CD14-positive monocyte (primary cell): Measurements from ENCODE around the gene PLCL2. TPM values are rescaled to one million over a fixed set of nuclear protein-coding genes. Genes with fewer than 3 reads are reported as not detected.

Experiments
- DNase-seq, 3 donors: peaks; one replicate each; pipeline ENCODE4 v3.0.0-alpha.2; 2011 to 2022
- H2AFZ ChIP-seq: 2 replicates; pipeline ENCODE4 v1.6.0; 2012; ENCODE audit warnings: mild to moderate bottlenecking, low read depth, low read length, inconsistent platforms; ENCODE audit not compliant: insufficient read depth, poor library complexity, severe bottlenecking
- H3K27ac ChIP-seq, 2 donors: 1 replicate in 1 of 2; 2 replicates in 1 of 2; pipeline ENCODE4 v1.5.1; 2012 to 2013; ENCODE audit warnings: low read length in 2 of 2, control low read depth in 1 of 2, inconsistent platforms in 1 of 2, low read depth in 1 of 2, mild to moderate bottlenecking in 1 of 2
- H3K27me3 ChIP-seq, 2 donors: one replicate each; pipeline versions ENCODE4 v1.6.0 to v1.6.1; 2011 to 2013; ENCODE audit warnings: low read length in 2 of 2; ENCODE audit not compliant: control insufficient read depth in 2 of 2, insufficient read depth in 2 of 2
- H3K36me3 ChIP-seq, 2 donors: replicated peaks in 1 of 2; 1 replicate in 1 of 2; 2 replicates in 1 of 2; pipeline versions ENCODE4 v1.5.1 to v1.6.1; 2012 to 2013; ENCODE audit warnings: low read length in 2 of 2, control low read depth in 1 of 2, inconsistent platforms in 1 of 2, mild to moderate bottlenecking in 1 of 2; ENCODE audit not compliant: insufficient read depth in 2 of 2, control insufficient read depth in 1 of 2
- H3K4me1 ChIP-seq, 2 donors: 1 replicate in 1 of 2; 2 replicates in 1 of 2; pipeline versions ENCODE4 v1.5.1 to v1.6.1; 2012 to 2013; ENCODE audit warnings: low read length in 2 of 2, control low read depth in 1 of 2, inconsistent platforms in 1 of 2, mild to moderate bottlenecking in 1 of 2, moderate library complexity in 1 of 2; ENCODE audit not compliant: insufficient read depth in 2 of 2, control insufficient read depth in 1 of 2
- H3K4me2 ChIP-seq: replicated peaks from 2 replicates; pipeline ENCODE3; 2012; ENCODE audit warnings: low read length, moderate library complexity, mild to moderate bottlenecking; ENCODE audit not compliant: poor library complexity, severe bottlenecking; ENCODE audit errors: extremely low read depth
- H3K4me3 ChIP-seq, 3 experiments: fragments of 200-600 bp in 1 of 3; sonication (generic) in 1 of 3; replicated peaks in 1 of 3; 1 replicate in 2 of 3; 2 replicates in 1 of 3; pipeline ENCODE4 v1.5.1; 2011 to 2013; ENCODE audit warnings: low read length in 3 of 3, mild to moderate bottlenecking in 3 of 3, control low read depth in 2 of 3, low read depth in 2 of 3, inconsistent platforms in 1 of 3, moderate library complexity in 1 of 3
- H3K79me2 ChIP-seq: 2 replicates; pipeline ENCODE4 v1.6.0; 2012; ENCODE audit warnings: mild to moderate bottlenecking, control low read depth, inconsistent platforms, low read length, moderate library complexity; ENCODE audit not compliant: insufficient read depth
- H3K9ac ChIP-seq: 2 replicates; pipeline ENCODE4 v1.6.0; 2017; ENCODE audit warnings: low read length, mild to moderate bottlenecking; ENCODE audit not compliant: insufficient read depth, poor library complexity, severe bottlenecking
- H3K9me3 ChIP-seq, 2 donors: replicated peaks in 1 of 2; 1 replicate in 1 of 2; 2 replicates in 1 of 2; pipeline versions ENCODE4 v1.5.1 to v1.6.1; 2012 to 2013; ENCODE audit warnings: low read length in 2 of 2, control low read depth in 1 of 2; ENCODE audit not compliant: control insufficient read depth in 1 of 2, insufficient read depth in 1 of 2
- H4K20me1 ChIP-seq: 2 replicates; pipeline ENCODE4 v1.6.0; 2012; ENCODE audit warnings: mild to moderate bottlenecking, low read length, control low read depth, moderate library complexity; ENCODE audit not compliant: insufficient read depth
- H3K27ac Mint-ChIP-seq, 7 donors: one replicate each; pipeline ENCODE4 v1.8.0; 2020; ENCODE audit warnings: mild to moderate bottlenecking in 7 of 7, mixed read lengths in 7 of 7, moderate library complexity in 6 of 7, inconsistent platforms in 2 of 7
- H3K27me3 Mint-ChIP-seq, 3 donors: one replicate each; pipeline ENCODE4 v1.8.0; 2021 to 2022; ENCODE audit warnings: low read depth in 3 of 3, mild to moderate bottlenecking in 3 of 3, mixed read lengths in 3 of 3, moderate library complexity in 3 of 3, inconsistent platforms in 1 of 3
- H3K36me3 Mint-ChIP-seq, 2 donors: one replicate each; pipeline ENCODE4 v1.8.0; 2020; ENCODE audit warnings: mixed read lengths in 2 of 2, inconsistent platforms in 1 of 2, mild to moderate bottlenecking in 1 of 2
- H3K4me1 Mint-ChIP-seq: one replicate; pipeline ENCODE4 v1.8.0; 2020; ENCODE audit warnings: mild to moderate bottlenecking, mixed read lengths
- H3K4me3 Mint-ChIP-seq, 2 donors: one replicate each; pipeline ENCODE4 v1.8.0; 2020; ENCODE audit warnings: mild to moderate bottlenecking in 2 of 2, mixed read lengths in 2 of 2, moderate library complexity in 1 of 2
- H3K9me3 Mint-ChIP-seq, 7 donors: one replicate each; pipeline ENCODE4 v1.8.0; 2020 to 2022; ENCODE audit warnings: mixed read lengths in 7 of 7, mild to moderate bottlenecking in 6 of 7, moderate library complexity in 6 of 7, inconsistent platforms in 2 of 7
- WGBS: methylation state at CpG from one replicate; pipeline ENCODE4 v1.1.5; 2013; ENCODE audit warnings: missing lambda C conversion rate; ENCODE audit not compliant: insufficient coverage; 5-methylcytosine and 5-hydroxymethylcytosine counted together
- intact Hi-C, 2 donors: fragments of 100-400 bp; cut with micrococcal nuclease; formaldehyde crosslinking; loops; one replicate each; pipeline versions ENCODE4 v1.15.0 to v1.15.1; 2023
- polyA plus RNA-seq, 3 donors: library from polyadenylated mRNA; depleted of rRNA in 1 of 3; unstranded in 2 of 3; stranded (reverse) in 1 of 3; fragments of 300-500 nt in 2 of 3; fragments of >200 nt in 1 of 3; fragmentation: Illumina TruSeq in 2 of 3; gene quantifications; 1 replicate in 2 of 3; 2 replicates in 1 of 3; pipeline ENCODE4 v1.2.3, GENCODE V29; 2012 to 2021
- TF ChIP-seq, protein P1 (sequence below): fragments of 200-600 bp; IDR thresholded peaks from one replicate; pipeline ENCODE4 v1.8.0; 2022; ENCODE audit warnings: antibody characterized with exemption, mild to moderate bottlenecking

PLCL2 gene
- polyA plus RNA-seq, 3 donors, result 18.8 to 32.5 (median 26.8) TPM

DNA sequence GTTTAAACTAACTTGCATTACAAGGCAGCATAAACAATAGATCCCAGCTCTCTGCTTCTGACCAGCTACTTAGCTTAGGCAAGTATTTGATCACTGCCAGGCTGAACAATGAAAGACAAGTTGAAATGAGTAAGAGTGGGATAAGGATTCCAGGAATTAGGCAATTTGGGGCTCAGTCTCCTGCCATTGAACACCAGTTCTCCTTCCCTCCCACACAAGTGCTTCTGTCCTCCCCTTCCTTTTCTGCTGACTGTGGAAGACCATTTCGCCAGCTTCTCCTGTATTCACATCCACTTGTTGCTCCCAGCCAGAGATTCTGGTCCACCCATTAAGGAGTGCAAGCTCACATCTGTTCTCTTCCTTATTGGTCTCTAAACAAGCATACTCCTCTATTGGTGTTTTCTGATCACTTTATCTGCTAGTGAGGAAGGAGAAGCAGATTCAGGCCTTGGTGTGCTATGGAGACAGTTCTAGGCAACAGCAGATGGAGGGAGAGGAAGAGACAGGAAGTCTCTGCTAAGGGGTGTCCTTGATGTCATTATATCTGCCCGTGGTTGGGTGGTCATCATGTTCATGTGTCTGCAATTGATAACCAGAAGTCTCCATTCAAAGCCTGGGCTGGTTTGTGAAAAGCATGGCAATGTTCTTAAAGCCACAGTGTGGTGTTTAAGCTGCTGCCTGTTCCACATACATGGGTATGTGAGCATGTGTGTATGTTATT, 121.5 kb downstream of the PLCL2 start:
- Mint-ChIP-seq H3K36me3 (peaks cover 16 to 17% of the 10 kb centered on the region in 2 donors), H3K4me1 (peaks cover 31% of the 10 kb centered on the region), H3K27ac (peak overlapping the region in 4 of 7 donors; percentile 3 to 86 (median 45)), H3K27me3 (peaks cover 0 to 2% (median 0%) of the 10 kb centered on the region in 3 donors), H3K4me3 (no peak overlapping the region), H3K9me3 (peaks cover 0 to 5% (median 3%) of the 10 kb centered on the region in 7 donors)
- Histone ChIP-seq H2AFZ (no peak overlapping the region), H3K79me2 (peaks cover 88% of the 10 kb centered on the region), H3K27me3 (no peaks in the 10 kb centered on the region), H3K36me3 (peaks cover 18 to 19% of the 10 kb centered on the region in 2 donors), H3K4me3 (no peak overlapping the region), H3K4me1 (no peaks in the 10 kb centered on the region), H3K4me2 (no peak overlapping the region), H4K20me1 (peaks cover 100% of the 10 kb centered on the region), H3K9me3 (no peaks in the 10 kb centered on the region), H3K9ac (no peak overlapping the region), H3K27ac (no peak overlapping the region)
- intact Hi-C loops, result no loop called here
- 0% methylated on average over 1 of the region's 2 CpGs for WGBS
- TF ChIP-seq, protein P1, sequence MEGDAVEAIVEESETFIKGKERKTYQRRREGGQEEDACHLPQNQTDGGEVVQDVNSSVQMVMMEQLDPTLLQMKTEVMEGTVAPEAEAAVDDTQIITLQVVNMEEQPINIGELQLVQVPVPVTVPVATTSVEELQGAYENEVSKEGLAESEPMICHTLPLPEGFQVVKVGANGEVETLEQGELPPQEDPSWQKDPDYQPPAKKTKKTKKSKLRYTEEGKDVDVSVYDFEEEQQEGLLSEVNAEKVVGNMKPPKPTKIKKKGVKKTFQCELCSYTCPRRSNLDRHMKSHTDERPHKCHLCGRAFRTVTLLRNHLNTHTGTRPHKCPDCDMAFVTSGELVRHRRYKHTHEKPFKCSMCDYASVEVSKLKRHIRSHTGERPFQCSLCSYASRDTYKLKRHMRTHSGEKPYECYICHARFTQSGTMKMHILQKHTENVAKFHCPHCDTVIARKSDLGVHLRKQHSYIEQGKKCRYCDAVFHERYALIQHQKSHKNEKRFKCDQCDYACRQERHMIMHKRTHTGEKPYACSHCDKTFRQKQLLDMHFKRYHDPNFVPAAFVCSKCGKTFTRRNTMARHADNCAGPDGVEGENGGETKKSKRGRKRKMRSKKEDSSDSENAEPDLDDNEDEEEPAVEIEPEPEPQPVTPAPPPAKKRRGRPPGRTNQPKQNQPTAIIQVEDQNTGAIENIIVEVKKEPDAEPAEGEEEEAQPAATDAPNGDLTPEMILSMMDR, result no peak
- DNase-seq, result no peak

DNA sequence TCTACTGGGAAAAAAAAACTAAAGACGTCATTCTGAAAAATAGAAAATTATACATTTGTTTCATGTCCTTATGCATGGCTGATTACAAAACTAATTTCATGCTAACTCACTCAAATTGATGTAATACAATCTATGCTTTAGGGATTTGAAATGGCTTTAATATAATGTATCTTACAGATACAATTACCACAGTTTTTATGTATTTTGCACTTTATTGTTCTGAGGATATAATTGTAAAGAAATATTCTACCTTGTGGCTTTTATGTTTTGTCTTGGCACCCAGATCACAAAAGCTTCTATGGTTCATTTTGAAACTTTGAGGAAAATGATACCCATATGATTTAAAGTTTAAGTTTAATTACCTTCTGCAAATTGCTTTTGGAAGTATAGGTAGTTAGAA, 122.5 kb downstream of the PLCL2 start:
- Mint-ChIP-seq H3K36me3 (peaks cover 18 to 21% of the 10 kb centered on the region in 2 donors), H3K4me1 (peaks cover 29% of the 10 kb centered on the region), H3K4me3 (no peak overlapping the region), H3K9me3 (no peaks in the 10 kb centered on the region), H3K27ac (no peak overlapping the region), H3K27me3 (peaks cover 0 to 2% (median 0%) of the 10 kb centered on the region in 3 donors)
- H3K9me3 ChIP-seq, result no peaks in the 10 kb centered on the region
- H3K36me3 ChIP-seq, result peaks cover 26 to 29% of the 10 kb centered on the region in 2 donors
- WGBS, result no CpG with 5 or more reads among the region's 1 CpG
- no peak for DNase-seq
- H4K20me1 ChIP-seq, result peaks cover 100% of the 10 kb centered on the region
- no peak overlapping the region for H3K9ac ChIP-seq
- H3K27ac ChIP-seq, result no peak overlapping the region
- TF ChIP-seq, protein P1, result no peak
- no peaks in the 10 kb centered on the region for H3K27me3 ChIP-seq
- H3K4me2 ChIP-seq, result no peak overlapping the region
- peaks cover 85% of the 10 kb centered on the region for H3K79me2 ChIP-seq
- H3K4me3 ChIP-seq, result no peak overlapping the region
- no peaks in the 10 kb centered on the region for H3K4me1 ChIP-seq
- H2AFZ ChIP-seq, result no peak overlapping the region
- intact Hi-C loops, result no loop called here
